Endothelial cell of umbilical vein (primary cell): ENCODE data around the gene MTIF3.

Experiments used
- CTCF ChIP-seq, 2 donors: IDR thresholded peaks; 1 replicate in 1 of 2; 2 replicates in 1 of 2; pipeline ENCODE4 v1.5.1; 2011; ENCODE audit warnings: low read length in 2 of 2, mild to moderate bottlenecking in 2 of 2, moderate library complexity in 2 of 2, control low read depth in 1 of 2, inconsistent platforms in 1 of 2, low read depth in 1 of 2; ENCODE audit not compliant: insufficient read depth in 1 of 2; ENCODE audit errors: extremely low read depth in 1 of 2
- FOS ChIP-seq: IDR thresholded peaks from 2 replicates; pipeline ENCODE4 v1.6.1; 2011; ENCODE audit warnings: mild to moderate bottlenecking, low read length, moderate library complexity, borderline replicate concordance; ENCODE audit not compliant: insufficient read depth
- POLR2A ChIP-seq: IDR thresholded peaks from 2 replicates; pipeline ENCODE4 v1.6.1; 2012; ENCODE audit warnings: low read depth, mild to moderate bottlenecking, control low read depth, low read length
- POLR2AphosphoS5 ChIP-seq: IDR thresholded peaks from 2 replicates; pipeline ENCODE4 v1.6.1; 2012; ENCODE audit warnings: low read depth, mild to moderate bottlenecking, control low read depth, low read length, moderate library complexity; ENCODE audit not compliant: insufficient read depth

DNA sequence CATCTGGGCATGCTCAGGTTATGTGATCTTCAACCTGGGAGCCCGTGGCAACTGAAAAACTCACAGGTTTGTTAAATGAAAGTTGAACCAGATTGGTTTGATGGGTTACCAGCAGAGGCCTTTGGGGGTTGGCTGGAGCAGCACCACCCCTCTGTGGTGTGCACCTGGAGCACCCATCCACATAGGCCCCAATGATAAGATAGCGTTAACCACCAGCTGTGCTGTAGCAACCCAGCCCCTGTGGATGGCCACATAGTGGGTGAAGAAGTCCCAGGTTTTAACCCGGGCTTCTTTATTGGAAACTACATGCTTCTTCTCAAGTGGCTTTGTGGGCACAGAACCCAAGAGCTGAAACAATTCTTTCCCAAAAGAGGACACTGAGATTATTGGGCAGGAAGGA lies 22.6 kb upstream of the MTIF3 start:
- TF ChIP-seq CTCF (IDR thresholded peaks at IDR 0.05; ENCODE audit: extremely low read depth in 1 of 2, insufficient read depth in 1 of 2, low read depth in 1 of 2, low read length in 2 of 2) (no peak), POLR2AphosphoS5 (no peak), FOS (no peak), POLR2A (no peak)
